DMS 273 (cell line): ENCODE results near the gene MUC12.
"Not testable (repeated sequence)": the region's sequence is repeated elsewhere in the genome, so short reads cannot be mapped to it uniquely, and the experiment has no call there.

Source experiments
- DNase-seq: peaks from one replicate; lab custom pipeline; 2025; ENCODE audit not compliant: unreplicated experiment; lab: John Stamatoyannopoulos, UW

The MUC12 gene

GRCh38 chr7:100969066-100969615, at the start of gene MUC12:
TSS of gene MUC12 (plus strand) at chr7:100969565. CDS start at chr7:100969623, 58 bp downstream.
- no peak for DNase-seq

GRCh38 chr7:100919779-100920437, 49.5 kb upstream of the MUC12 start:
- DNase-seq: not testable (repeated sequence)

- no peak for DNase-seq
Observed at GRCh38 chr7:100921039-100921438, 48.3 kb upstream of the MUC12 start.

GRCh38 chr7:100923616-100924015, 45.7 kb upstream of the MUC12 start:
- DNase-seq: not testable (repeated sequence)

- DNase-seq: no peak
Observed at GRCh38 chr7:100929808-100930174, 39.6 kb upstream of the MUC12 start.

DNA sequence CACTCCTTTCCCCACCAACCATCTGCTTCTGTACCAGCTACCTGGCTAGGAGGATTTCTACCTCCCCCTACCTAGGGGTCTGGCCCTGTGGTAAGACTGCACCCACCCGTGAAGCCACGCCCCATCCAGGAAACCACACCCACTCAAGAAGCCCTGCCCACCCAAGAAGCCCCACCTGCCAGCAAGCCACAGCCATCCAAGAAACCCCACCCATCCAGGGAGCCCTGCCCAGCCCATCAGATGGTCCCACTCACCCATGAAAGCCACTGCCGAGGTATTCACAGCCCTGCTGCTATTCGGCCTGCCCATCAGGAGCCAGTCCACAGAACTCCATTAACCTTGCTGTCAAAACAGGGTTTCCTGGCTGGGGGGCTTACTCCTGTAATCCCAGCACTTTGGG, 35.6 kb upstream of the MUC12 start:
- peak; percentile 30 for DNase-seq

- not testable (repeated sequence) for DNase-seq
Observed at GRCh38 chr7:100935381-100935780, 34.0 kb upstream of the MUC12 start.

DNA sequence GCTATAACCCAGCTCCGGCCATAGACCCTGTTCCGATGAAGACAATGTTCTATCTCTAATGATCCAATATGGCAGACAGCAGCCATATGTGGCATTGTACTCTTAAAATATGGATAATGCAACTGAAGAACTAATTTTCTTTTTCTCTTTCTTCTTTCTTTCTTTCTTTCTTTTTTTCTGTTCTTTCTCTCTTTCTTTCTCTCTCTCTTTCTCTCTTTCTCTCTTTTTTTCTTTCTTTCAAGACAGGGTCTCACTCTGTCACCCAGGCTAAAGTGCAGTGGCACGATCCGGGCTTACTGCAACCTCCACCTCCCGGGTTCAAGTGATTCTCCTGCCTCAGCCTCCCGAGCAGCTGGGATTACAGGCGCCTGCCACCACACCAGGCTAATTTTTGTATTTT, 33.2 kb upstream of the MUC12 start:
- DNase-seq: not testable (repeated sequence)

- no peak for DNase-seq
Observed at GRCh38 chr7:100942045-100942774, 27.2 kb upstream of the MUC12 start.

DNA sequence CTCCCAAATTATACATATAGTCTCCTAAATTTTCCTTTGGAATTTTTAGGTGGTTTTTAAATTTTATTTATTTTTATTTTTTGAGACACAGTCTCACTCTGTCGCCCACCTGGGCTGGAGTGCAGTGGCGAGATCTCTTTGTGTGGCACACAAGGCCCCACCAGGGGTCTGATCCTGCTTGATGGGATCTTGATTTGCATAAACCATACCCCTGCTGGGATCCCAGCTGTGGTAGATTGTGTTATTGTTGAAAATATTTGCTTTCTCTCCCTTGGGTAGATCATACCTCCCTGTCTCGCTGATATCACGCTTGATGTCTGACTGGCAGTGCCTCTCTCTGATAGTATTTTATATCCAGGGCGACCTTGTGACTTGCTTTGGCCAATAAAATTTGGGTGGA, 25.7 kb upstream of the MUC12 start:
- DNase-seq: peak; percentile 94

DNA sequence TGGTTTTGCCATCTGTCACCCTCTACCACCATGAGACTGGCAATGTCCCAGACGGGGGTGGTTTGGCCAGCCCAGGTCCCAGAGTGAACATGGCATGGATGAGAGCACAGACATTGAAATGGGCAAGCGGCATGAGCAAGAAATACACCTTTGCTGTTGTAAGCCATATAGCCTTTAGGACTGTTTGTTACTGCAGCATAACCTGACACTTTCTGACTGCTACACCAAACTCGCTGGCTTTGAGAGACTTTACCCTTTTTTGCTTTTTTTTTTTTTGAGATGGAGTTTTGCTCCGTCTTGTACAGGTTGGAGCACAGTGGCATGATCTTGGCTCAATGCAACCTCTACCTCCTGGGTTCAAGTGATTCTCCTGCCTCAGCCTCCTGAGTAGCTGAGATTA, 25.2 kb upstream of the MUC12 start:
- no peak for DNase-seq

DNA sequence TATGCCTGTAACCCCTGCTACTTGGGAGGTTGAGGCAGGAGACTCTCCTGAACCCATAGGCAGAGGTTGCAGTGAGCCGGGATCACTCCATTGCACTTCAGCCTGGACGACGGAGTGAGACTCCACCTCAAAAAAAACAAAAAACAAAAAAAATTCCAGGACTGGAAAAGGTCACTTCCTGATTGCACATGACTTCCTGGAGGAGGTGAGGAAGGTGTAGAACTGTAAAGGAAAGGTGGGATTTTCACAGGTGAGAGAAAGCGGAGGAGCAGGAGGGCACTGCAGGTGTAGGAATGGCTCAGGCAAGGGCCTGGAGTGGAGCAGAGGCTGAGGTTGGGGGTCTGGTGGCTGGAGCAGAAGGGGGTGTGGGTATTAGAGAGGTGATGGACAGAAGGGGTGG, 23.3 kb upstream of the MUC12 start:
- no peak for DNase-seq

- DNase-seq: no peak
Observed at GRCh38 chr7:100946766-100947365, 22.5 kb upstream of the MUC12 start.

DNA sequence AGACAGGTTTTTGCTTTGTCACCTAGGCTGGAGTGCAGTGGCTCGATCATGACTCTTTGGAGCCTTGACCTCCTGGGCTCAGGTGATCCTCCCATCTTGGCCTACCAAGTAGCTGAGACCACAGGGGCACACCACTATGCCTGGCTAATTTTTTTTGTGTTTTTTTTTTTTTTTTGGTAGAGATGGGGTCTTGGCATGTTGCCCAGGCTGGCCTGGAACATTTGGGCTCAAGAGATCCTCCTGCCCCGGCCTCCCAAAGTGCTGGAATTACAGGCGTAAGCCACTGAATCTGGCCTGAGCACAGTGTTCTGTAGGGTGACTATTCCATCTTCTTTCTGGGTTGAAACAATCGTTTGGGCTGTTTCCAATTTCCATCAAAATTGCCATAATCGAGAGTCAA, 21.6 kb upstream of the MUC12 start:
- no peak for DNase-seq

DNA sequence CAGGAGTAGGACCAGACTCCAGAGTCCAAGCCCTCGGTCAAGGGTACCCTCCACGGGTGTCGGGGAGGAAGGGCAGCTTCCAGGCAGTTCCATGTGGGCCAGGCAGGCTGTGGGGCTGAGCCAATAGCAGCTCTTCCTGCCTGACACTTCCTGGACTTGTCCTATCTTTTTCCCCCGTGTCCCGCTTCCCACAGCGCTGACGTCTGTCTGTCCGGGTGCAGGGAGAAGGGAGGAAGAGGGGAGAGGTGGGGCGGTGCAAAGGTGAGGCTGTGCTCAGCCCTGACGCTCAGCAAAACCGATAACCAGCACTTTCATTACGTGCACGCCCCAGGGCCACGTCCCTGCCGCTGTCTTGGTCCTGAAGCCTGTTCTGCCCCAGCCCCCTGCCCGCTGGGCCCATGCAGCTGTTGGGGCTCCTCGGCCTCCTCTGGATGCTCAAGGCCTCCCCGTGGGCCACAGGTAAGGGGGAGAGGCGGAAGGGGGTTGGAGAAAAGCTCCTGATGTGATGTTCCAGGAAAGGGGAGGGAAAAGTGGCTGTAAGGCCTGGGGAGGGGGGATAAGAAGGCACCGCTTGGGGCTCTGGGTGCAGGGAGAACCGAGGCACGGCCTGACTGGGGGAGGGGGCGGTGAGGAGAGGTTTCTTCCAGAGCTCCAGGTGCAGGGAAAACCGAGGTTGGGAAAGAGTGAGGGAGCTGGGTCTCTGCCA, 20.0 kb upstream of the MUC12 start, which contains the start of gene MUC3A:
TSS of gene MUC3A (plus strand) at position 308 of the 706 bp plus-strand sequence. CDS start at position 399, 91 bp downstream.
- DNase-seq: no peak

DNA sequence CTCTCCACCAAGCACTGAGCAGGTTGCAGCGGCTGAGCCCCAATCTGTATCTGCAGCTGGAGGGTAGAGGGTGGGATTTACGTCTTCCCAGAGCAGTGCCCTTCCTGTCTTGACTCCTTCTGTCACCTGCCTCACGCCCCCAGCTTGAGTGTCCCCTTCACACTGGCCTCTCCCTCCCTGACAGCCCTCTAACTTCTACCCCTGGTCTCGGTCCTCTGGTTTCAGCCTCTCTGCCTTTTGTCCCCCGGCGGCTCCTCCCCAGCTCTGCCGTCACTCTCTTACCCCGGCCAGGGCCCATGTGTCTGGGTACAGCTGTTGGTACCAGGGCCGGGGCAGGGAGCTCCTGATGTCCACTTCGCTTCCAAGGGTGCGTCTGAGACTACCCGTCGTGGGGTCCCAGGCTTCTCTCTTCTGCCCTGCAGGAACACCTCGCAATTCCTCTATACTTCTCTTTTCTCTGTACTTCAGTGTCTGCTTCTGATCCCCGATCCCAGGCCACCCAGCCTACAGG, 19.4 kb upstream of the MUC12 start:
- DNase-seq: no peak

DNA sequence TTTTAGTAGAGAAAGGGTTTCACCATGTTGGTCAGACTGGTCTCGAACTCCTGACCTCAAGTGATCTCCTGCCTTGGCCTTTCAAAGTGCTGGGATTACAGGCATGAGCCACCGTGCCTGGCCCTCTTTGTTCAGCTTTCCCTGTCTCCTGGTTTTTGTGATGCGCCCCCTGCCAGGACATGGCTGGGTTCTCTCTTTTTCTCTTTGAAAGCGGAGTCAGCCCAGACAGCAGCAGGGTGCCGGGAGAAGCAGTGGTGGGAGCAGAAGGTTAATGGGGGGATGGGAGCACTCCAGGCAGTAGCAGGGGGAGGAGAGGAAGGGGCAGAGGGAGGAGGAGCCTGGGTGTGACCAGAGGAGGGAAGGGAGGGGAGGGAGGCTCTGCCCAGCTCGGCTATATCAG, 18.2 kb upstream of the MUC12 start:
- no peak for DNase-seq

- DNase-seq: no peak
Observed at GRCh38 chr7:100951888-100952560, 17.3 kb upstream of the MUC12 start.

DNA sequence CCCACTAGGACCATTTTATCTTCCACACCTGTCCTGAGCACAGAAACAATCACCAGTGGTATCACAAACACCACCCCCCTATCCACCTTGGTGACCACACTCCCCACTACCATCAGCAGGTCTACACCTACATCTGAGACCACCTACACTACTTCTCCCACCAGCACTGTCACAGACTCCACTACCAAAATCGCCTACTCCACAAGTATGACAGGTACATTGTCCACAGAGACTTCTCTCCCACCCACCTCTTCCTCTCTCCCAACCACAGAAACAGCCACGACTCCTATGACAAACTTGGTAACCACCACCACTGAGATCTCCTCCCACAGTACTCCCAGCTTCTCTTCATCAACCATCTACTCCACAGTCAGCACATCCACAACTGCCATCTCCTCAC, 16.7 kb upstream of the MUC12 start:
- no peak for DNase-seq

DNA sequence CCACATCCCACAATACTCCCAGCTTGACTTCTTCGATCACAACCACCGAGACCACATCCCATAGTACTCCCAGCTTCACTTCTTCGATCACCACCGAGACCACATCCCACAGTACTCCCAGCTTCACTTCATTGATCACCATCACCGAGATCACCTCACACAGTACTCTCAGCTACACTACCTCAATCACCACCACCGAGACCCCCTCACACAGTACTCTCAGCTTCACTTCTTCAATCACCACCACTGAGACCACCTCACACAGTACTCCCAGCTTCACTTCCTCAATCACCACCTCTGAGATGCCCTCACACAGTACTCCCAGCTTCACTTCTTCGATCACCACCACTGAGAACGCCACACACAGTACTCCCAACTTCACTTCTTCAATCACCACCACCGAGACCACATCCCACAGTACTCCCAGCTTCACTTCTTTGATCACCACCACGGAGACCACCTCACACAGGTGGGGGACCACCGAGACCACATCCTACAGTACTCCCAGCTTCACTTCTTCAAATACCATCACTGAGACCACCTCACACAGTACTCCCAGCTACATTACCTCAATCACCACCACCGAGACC, 11.4 kb upstream of the MUC12 start:
- no peak for DNase-seq
